HG03196 (cell line): ENCODE measurements around the gene PIK3CG.

ENCODE experiments used
- ATAC-seq: cut with Tn5 transposase; IDR thresholded peaks from one replicate; pipeline ENCODE4 v1.9.1; 2021; ENCODE audit not compliant: unreplicated experiment

PIK3CG gene

GRCh38 chr7:106855540-106856132 is 9.4 kb upstream of the PIK3CG start:
- ATAC-seq: no peak

DNA sequence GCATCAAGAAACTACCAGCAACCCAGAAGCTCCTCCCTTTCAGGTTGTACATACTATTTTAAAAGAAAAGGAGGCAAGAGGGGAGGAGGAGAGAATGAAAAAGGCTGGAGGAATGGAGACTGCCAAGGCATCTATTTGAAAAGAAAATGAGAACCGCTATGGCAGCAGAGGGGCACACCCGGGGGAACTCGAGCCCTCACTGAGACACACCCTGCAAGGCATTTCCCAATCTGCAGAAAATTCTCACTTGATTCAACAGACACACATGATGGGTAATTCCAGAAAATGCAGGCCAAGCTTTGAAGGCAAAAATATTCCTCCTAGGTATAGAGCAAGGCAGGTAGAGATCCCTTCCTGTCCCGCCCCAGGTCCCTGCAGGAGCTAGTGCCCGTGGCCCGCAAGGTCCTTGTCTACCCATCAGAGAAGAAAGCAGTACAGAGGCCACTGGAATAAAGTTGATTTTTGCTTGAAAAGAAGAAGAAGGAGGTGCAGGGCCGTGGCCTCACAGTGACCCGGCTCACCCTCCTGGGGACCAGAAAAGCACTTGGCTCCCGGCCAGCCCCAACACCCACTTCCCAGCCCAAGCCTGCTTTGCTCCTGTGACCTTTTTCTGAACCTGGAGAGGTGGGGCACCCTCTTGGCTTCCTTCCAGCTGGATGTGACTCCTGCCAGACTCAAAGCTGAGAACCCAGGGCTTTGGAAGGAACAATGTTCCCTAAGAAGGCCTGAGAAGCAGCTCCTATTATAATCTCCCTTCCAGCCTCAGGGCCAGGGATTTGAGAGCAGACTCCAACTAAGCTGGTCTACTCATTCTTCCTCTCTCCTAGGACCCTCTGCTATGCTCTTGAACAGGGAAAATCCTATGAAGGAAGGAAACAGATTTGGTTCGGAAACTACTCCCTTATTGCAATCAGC is 6.2 kb upstream of the PIK3CG start:
- ATAC-seq: no peak

DNA sequence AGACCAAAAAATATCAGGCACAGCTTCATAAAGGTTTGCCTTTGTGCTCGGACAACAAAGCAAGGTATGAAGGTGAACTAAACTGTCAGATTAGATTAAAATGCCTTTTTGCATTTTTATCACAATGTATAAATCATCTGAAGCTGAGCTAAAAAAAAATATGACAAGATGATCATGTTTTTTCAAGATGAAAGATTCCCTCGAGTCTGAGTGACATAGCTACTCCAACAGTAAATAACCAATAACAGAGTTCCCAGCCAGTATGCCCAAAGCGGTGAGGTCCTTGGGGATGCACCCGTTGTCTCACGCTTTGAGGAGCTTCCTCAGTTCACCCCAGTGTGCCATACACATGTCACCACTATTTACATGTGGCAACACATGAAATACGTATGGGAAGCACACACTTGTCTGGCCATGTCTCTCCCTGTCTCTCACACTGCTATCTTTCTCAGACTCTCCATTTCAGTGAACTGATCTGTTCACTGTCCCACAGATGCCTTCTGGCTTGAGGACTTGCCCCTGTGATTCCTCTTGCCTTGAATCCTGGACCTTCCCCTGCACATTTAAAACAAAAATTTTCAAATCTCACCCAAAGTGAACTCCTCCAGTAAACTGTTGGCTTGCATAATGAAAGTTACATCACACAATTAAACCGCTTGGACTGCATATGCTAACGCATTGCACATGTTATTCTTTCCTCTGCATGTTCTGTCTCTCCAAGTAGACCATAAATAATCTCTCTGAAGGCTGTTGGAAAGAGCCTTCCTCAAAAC is 2.6 kb upstream of the PIK3CG start:
- ATAC-seq: no peak

- no peak for ATAC-seq
These were observed 1.6 kb upstream of the PIK3CG start for GRCh38 chr7:106863274-106863997.

DNA sequence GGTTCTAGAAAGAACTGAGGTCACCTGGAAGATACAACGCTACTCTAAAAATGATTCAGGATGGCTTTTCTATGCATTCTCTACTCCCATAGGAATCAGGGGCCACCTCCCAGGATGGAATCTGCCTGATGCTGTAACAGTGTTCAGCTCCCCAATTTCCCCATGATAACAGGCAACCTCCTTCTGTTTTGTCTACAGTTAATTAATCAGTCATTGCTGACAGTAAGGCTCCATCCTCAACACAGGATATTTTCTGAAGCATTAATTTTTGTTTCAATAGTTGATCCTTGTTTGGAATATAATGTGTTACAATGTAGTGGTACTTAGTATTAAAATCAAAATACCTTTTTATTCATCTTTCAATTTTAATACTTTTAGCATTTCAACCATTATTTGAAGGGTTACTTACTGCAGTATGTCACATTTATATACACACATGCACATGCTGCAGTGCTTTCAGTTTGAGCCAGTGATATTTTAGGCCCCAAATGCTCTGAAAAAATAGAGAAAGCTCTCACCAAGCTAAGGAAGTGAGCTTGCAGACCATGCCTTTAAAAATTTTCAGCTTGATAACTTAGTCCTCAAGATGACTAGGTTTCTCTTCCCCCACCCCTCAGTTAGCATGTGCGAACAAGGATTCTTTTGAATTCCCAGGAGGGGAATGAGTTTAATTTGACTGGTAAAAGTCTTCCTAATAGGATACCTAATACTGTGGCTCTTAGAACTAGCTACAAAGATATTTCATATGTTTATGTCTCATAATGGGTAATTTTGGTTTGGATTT is 592 bp upstream of the PIK3CG start:
- ATAC-seq: no peak

GRCh38 chr7:106866298-106867281 is 1.5 kb downstream of the PIK3CG start:
- no peak for ATAC-seq

GRCh38 chr7:106867641-106868351 is 2.7 kb downstream of the PIK3CG start:
- ATAC-seq: no peak

DNA sequence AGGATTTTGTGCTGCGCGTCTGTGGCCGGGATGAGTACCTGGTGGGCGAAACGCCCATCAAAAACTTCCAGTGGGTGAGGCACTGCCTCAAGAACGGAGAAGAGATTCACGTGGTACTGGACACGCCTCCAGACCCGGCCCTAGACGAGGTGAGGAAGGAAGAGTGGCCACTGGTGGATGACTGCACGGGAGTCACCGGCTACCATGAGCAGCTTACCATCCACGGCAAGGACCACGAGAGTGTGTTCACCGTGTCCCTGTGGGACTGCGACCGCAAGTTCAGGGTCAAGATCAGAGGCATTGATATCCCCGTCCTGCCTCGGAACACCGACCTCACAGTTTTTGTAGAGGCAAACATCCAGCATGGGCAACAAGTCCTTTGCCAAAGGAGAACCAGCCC is 3.3 kb downstream of the PIK3CG start:
- no peak for ATAC-seq

- ATAC-seq: no peak
These were observed 4.9 kb downstream of the PIK3CG start for GRCh38 chr7:106869954-106870353.

DNA sequence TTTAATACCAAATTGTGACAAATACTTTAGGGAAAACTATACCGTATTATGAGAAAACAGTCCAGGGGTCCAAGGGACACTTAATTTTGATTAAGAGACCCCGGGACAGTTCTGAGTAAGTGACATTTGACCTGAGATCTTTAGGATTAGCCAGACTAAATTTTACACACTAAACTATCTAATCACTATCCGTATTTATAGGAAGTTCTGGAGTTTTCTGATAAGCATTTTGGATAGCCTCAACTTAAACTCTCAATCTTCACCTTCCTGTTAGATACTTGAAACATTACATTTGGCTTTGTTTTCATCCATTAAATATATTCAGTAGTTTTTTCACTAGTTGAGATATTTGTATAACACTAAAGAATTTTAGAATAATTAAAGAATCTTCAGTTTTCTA is 5.4 kb downstream of the PIK3CG start:
- no peak for ATAC-seq

GRCh38 chr7:106870983-106871410 is 5.9 kb downstream of the PIK3CG start:
- peak; percentile 87 for ATAC-seq

DNA sequence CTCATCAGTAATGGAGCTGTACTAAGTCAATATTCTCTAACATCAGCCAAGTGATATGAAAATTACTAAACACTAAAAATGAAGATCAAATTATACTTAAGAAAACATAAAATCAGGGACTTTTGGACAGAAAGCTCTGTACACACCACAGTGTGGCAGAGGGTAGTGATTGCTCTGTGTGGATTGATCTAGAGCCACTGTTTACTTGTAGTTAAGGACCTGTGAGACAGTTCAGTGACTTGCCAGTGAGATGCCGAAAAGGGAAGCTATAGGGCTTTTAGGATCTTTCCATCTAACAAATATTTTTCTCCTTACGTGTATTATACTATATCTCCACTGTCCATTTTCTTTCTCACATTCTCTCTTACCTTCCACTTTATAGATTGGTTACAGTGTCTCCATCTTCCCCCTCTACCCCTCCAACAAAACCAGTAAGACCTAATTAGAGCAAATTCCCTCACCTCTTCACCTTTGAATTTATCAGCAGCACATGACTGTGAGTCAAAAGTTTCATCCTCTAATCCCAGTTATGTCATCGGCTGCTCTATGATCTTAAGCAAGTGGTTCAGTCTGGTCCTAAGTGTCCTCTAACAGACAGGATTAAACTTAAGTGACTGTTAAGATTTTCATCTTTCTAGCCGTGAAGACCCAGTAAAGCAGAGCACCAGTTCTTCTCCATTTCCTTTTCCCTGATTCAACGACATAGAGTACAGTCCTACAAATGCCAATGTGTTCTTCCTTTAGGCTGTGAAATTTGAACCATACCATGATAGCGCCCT is 6.9 kb downstream of the PIK3CG start:
- ATAC-seq: no peak

- ATAC-seq: no peak
These were observed 7.7 kb downstream of the PIK3CG start for GRCh38 chr7:106872763-106873162.

- no peak for ATAC-seq
These were observed 9.0 kb downstream of the PIK3CG start for GRCh38 chr7:106874076-106874475.

GRCh38 chr7:106875508-106875907 is 10.4 kb downstream of the PIK3CG start:
- ATAC-seq: no peak

DNA sequence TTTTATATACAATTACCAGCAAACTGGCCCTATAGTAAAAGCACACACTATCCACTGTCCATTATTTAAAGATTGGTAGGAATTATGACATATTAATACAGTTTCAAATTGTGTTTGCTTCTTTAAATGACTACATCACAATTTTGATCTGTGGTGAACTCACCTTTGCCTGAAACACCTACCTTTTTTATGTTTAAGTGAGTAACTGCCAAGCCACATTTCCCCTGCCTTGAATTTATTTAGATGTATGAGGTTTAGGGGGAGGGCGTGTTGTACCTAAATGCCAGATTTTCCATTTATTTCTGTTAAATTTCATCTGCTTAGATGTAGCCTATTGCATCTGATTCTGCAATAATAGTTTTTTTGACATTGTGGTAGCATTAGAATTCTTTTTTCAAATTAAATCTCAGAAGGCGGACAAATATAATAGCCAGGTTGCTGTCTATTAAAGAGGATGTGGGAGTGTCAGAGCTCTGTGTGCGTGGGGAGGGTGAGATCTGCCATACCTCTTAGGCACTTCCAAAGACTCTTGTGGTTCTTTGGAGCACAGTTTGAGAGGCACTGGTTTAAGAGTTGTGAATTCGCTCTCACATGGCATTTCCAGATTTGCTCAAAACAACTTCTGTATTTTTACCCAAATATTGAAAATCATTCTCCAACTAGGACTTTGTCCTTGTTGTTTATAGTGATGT is 13.8 kb downstream of the PIK3CG start:
- ATAC-seq: no peak

GRCh38 chr7:106881984-106882383 is 16.9 kb downstream of the PIK3CG start:
- no peak for ATAC-seq
